Measurements from ENCODE around the gene RNPC3. TPM values are rescaled to one million over a fixed set of nuclear protein-coding genes. Genes with fewer than 3 reads are reported as not detected.
"Not testable (repeated sequence)": the region's sequence is repeated elsewhere in the genome, so short reads cannot be mapped to it uniquely, and the experiment has no call there.

Gene RNPC3
- total RNA-seq, 1 donor from 2014 or later: 9.4 TPM

DNA sequence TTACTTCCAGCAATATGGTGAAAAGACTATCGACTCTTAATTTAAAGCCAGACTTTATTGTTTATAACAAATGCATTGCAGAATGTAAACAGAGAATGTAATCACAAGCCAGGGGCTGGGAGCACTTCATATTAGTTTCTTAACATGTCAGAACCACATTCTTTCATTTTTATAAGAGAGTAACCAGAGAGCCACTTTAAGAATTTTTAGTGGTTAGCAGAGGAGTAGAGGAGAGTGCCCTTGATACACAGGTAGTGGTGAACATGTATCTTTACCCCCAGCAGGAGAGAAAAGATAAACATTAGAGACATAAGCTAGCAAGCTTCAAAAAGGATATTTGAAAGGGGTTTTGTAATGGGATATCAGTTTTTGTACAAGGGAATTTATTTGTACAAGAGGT, 57.0 kb downstream of the RNPC3 start:
- Histone ChIP-seq H3K4me1 (ENCODE audit: control insufficient read depth in 3 of 3, insufficient read depth in 3 of 3, low read length in 3 of 3) (no peaks in the 10 kb centered on the region), H3K4me3 (ENCODE audit: low read length in 3 of 3) (no peak overlapping the region), H3K36me3 (ENCODE audit: control insufficient read depth in 3 of 3, insufficient read depth in 3 of 3, low read length in 3 of 3) (peaks cover 4 to 10% (median 9%) of the 10 kb centered on the region in 3 donors), H3K27ac (ENCODE audit: low read depth, low read length) (no peak overlapping the region), H3K9me3 (ENCODE audit: control insufficient read depth in 3 of 3, low read length in 3 of 3) (no peaks in the 10 kb centered on the region), H3K27me3 (ENCODE audit: control insufficient read depth in 3 of 3, insufficient read depth in 3 of 3, low read length in 3 of 3) (no peaks in the 10 kb centered on the region), H3K9ac (ENCODE audit: low read depth in 1 of 3, low read length in 3 of 3) (no peak overlapping the region)

DNA sequence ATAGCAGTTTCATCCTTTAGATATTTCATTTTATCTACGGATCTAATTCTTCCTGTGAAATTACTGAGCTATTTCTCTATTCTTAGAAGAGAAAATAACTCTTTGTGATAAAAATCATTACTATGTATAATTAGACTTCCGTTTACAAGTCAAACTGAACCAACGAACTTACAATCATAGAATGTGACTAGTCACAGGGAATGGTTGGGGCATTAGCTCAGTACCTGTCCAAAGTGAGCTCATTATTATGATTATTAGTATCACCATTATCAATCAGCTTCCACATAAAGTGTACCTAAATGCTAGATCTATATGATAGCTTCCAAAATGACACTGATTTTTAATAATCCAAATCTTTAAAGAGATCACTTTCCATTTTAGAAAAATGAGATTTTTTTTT, 58.4 kb downstream of the RNPC3 start:
- Histone ChIP-seq H3K4me1 (ENCODE audit: control insufficient read depth in 3 of 3, insufficient read depth in 3 of 3, low read length in 3 of 3) (no peaks in the 10 kb centered on the region), H3K36me3 (ENCODE audit: control insufficient read depth in 3 of 3, insufficient read depth in 3 of 3, low read length in 3 of 3) (peaks cover 4 to 9% (median 6%) of the 10 kb centered on the region in 3 donors), H3K9ac (ENCODE audit: low read depth in 1 of 3, low read length in 3 of 3) (no peak overlapping the region), H3K27me3 (ENCODE audit: control insufficient read depth in 3 of 3, insufficient read depth in 3 of 3, low read length in 3 of 3) (no peaks in the 10 kb centered on the region), H3K4me3 (ENCODE audit: low read length in 3 of 3) (no peak overlapping the region), H3K27ac (ENCODE audit: low read depth, low read length) (no peak overlapping the region), H3K9me3 (ENCODE audit: control insufficient read depth in 3 of 3, low read length in 3 of 3) (no peaks in the 10 kb centered on the region)

DNA sequence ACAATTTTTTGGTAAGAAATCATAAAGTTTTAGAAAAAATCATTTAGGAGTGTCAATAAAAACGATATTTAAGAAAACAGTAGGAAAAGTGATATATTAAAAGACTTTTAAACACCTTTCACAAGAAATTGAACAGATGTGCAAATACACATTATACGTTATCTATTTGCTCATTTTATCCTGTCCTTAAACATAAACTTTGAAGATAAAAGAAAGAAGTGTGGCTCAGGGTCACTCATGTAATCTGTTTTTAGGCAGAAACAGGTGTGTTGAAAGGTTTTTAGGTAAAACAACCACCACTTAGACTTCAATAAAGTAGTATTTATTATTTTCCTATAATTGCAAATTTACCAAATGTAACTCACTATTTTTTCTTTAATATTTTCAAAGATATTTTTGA, 59.0 kb downstream of the RNPC3 start:
- no peaks in the 10 kb centered on the region for H3K27me3 ChIP-seq (ENCODE audit: control insufficient read depth in 3 of 3, insufficient read depth in 3 of 3, low read length in 3 of 3)
- H3K4me3 ChIP-seq (ENCODE audit: low read length in 3 of 3): no peak overlapping the region
- no peak overlapping the region for H3K27ac ChIP-seq (ENCODE audit: low read depth, low read length)
- no peaks in the 10 kb centered on the region for H3K4me1 ChIP-seq (ENCODE audit: control insufficient read depth in 3 of 3, insufficient read depth in 3 of 3, low read length in 3 of 3)
- H3K36me3 ChIP-seq (ENCODE audit: control insufficient read depth in 3 of 3, insufficient read depth in 3 of 3, low read length in 3 of 3): peaks cover 4 to 9% (median 5%) of the 10 kb centered on the region in 3 donors
- no peaks in the 10 kb centered on the region for H3K9me3 ChIP-seq (ENCODE audit: control insufficient read depth in 3 of 3, low read length in 3 of 3)
- H3K9ac ChIP-seq (ENCODE audit: low read depth in 1 of 3, low read length in 3 of 3): no peak overlapping the region

GRCh38 chr1:103602740-103603139, 77.2 kb downstream of the RNPC3 start:
- not testable (repeated sequence) for H3K36me3 ChIP-seq (ENCODE audit: control insufficient read depth in 3 of 3, insufficient read depth in 3 of 3, low read length in 3 of 3); H3K27ac ChIP-seq (ENCODE audit: low read depth, low read length); H3K27me3 ChIP-seq (ENCODE audit: control insufficient read depth in 3 of 3, insufficient read depth in 3 of 3, low read length in 3 of 3); H3K9me3 ChIP-seq (ENCODE audit: control insufficient read depth in 3 of 3, low read length in 3 of 3); H3K4me3 ChIP-seq (ENCODE audit: low read length in 3 of 3); H3K9ac ChIP-seq (ENCODE audit: low read depth in 1 of 3, low read length in 3 of 3); H3K4me1 ChIP-seq (ENCODE audit: control insufficient read depth in 3 of 3, insufficient read depth in 3 of 3, low read length in 3 of 3)

Other genes starting within 250 kb of the RNPC3 start
- 78.8 TPM for gene AMY2B, start 45.9 kb downstream of the RNPC3 start, total RNA-seq
- not detected for gene AMY2A, start 91.7 kb downstream of the RNPC3 start, total RNA-seq
- not detected for gene AMY1A, start 130.1 kb downstream of the RNPC3 start, total RNA-seq
- not detected for gene AMY1B, start 170.5 kb downstream of the RNPC3 start, total RNA-seq
- not detected for gene AMY1C, start 224.2 kb downstream of the RNPC3 start, total RNA-seq